BLaER1 treated with 17β-estradiol and CSF1 and Interleukin-3, amounts not matched to agents 10 nM and 100 nM (cell line): ENCODE measurements around the gene SCD.
"Not testable (repeated sequence)": the region's sequence is repeated elsewhere in the genome, so short reads cannot be mapped to it uniquely, and the experiment has no call there.

Experiments used
- H3K27ac ChIP-seq, 11 experiments: shearing (Covaris generic); formaldehyde crosslinking; 2 replicates each; pipeline ENCODE4 v1.8.1; 2022
- H3K27me3 ChIP-seq, 11 experiments: shearing (Covaris generic); formaldehyde crosslinking; 2 replicates each; pipeline ENCODE4 v1.8.1; 2022
- H3K36me3 ChIP-seq, 11 experiments: shearing (Covaris generic); formaldehyde crosslinking; 2 replicates each; pipeline ENCODE4 v1.8.1; 2022
- H3K4me1 ChIP-seq, 10 experiments: shearing (Covaris generic); formaldehyde crosslinking; 2 replicates each; pipeline ENCODE4 v1.8.1; 2022
- H3K4me2 ChIP-seq, 11 experiments: shearing (Covaris generic); formaldehyde crosslinking; 2 replicates each; pipeline ENCODE4 v1.8.1; 2022
- H3K4me3 ChIP-seq, 10 experiments: shearing (Covaris generic); formaldehyde crosslinking; 2 replicates each; pipeline ENCODE4 v1.8.1; 2022
- H3K9ac ChIP-seq, 11 experiments: shearing (Covaris generic); formaldehyde crosslinking; 2 replicates each; pipeline ENCODE4 v1.8.1; 2022
- H3K9me3 ChIP-seq, 11 experiments: shearing (Covaris generic); formaldehyde crosslinking; replicated peaks in 1 of 11; 2 replicates each; pipeline ENCODE4 v1.8.1; 2022
- H4K20me1 ChIP-seq, 11 experiments: shearing (Covaris generic); formaldehyde crosslinking; 2 replicates each; pipeline ENCODE4 v1.8.1; 2022
- Cebpa-rat ChIP-seq, 11 experiments: shearing (Covaris generic); IDR thresholded peaks; 2 replicates each; pipeline ENCODE4 v1.8.1; 2022

Gene SCD

DNA sequence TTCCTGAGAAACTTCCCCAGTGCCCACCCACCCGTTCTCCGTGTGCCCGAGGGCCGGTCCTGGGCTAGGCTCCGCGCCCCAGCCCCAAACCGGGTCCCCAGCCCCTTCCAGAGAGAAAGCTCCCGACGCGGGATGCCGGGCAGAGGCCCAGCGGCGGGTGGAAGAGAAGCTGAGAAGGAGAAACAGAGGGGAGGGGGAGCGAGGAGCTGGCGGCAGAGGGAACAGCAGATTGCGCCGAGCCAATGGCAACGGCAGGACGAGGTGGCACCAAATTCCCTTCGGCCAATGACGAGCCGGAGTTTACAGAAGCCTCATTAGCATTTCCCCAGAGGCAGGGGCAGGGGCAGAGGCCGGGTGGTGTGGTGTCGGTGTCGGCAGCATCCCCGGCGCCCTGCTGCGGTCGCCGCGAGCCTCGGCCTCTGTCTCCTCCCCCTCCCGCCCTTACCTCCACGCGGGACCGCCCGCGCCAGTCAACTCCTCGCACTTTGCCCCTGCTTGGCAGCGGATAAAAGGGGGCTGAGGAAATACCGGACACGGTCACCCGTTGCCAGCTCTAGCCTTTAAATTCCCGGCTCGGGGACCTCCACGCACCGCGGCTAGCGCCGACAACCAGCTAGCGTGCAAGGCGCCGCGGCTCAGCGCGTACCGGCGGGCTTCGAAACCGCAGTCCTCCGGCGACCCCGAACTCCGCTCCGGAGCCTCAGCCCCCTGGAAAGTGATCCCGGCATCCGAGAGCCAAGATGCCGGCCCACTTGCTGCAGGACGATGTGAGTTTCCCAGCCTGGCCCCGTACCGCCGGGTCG, at the start of gene SCD:
TSS of gene SCD (plus strand) at position 469 of the 803 bp plus-strand sequence. CDS start at position 741, 272 bp downstream.
- H3K9me3 ChIP-seq = no peaks in the 10 kb centered on the region
- peak within 1 kb of the TSS; percentile 83 to 93 (median 90) for H3K9ac ChIP-seq
- H3K4me3 ChIP-seq = peak within 1 kb of the TSS; percentile 82 to 97 (median 94)
- H3K4me1 ChIP-seq = peaks cover 44 to 60% (median 52%) of the 10 kb centered on the region in 10 experiments
- peaks cover 32 to 42% (median 39%) of the 10 kb centered on the region in 11 experiments for H3K36me3 ChIP-seq
- no peak for TF ChIP-seq Cebpa-rat (IDR thresholded peaks at IDR 0.05)
- H4K20me1 ChIP-seq = peaks cover 35 to 43% (median 40%) of the 10 kb centered on the region in 11 experiments; a peak in 21 of 22 replicates
- peak within 1 kb of the TSS; percentile 70 to 91 (median 84); a peak in 21 of 22 replicates for H3K27ac ChIP-seq
- H3K4me2 ChIP-seq = peak within 1 kb of the TSS; percentile 87 to 99 (median 97)
- no peaks in the 10 kb centered on the region for H3K27me3 ChIP-seq

DNA sequence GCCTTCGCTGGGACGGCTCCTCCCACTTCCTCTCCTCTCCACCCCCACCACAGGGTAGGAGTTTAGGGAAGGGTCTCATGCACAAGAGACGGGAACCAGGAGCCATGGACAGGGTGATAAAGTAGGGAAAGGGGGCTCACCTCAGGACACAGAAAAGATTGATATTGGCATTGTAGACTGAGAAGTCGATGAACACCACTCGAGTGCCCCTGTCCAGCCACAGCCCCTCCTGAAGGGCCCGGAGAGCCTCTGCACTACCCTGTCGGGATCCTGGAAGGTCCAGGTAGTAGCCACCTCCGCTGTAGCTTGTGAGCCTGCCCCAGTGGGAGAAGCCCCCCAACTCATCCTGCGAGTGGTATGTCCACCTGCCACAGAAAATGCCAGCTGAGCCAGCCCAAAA, 49.8 kb upstream of the SCD start:
- H3K4me1 ChIP-seq = peaks cover 0 to 29% (median 7%) of the 10 kb centered on the region in 10 experiments; a peak in 13 of 20 replicates
- H3K27me3 ChIP-seq = no peaks in the 10 kb centered on the region
- H3K9me3 ChIP-seq = peaks cover 0 to 14% (median 0%) of the 10 kb centered on the region in 11 experiments; a peak in 7 of 22 replicates
- no peak overlapping the region for H3K27ac ChIP-seq
- H3K36me3 ChIP-seq = no peaks in the 10 kb centered on the region
- peak overlapping the region in 3 of 11 experiments; percentile 7 to 74 (median 31); a peak in 5 of 22 replicates for H3K4me2 ChIP-seq
- TF ChIP-seq Cebpa-rat (IDR thresholded peaks at IDR 0.05) = no peak
- no peaks in the 10 kb centered on the region for H4K20me1 ChIP-seq
- no peak overlapping the region for H3K4me3 ChIP-seq
- no peak overlapping the region for H3K9ac ChIP-seq

DNA sequence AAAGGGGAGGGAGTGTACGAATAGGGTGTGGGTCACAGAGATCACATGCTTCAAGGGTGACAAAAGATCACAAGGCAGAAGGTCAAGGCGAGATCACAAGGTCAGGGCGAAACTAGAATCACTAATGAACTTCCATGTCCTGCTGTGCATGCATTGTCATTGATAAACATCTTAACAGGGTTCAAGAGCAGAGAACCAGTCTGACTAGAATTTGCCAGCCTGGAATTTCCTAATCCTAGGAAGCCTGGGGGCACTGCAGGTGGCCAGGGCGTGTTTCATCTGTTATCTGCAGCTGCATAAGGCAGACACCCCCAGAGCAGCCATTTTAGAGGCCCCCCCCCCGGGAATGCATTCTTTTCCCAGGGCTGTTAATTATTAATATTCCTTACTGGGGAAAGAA, 45.9 kb upstream of the SCD start:
- H3K27ac ChIP-seq, H3K27me3 ChIP-seq, H4K20me1 ChIP-seq, H3K4me2 ChIP-seq, H3K36me3 ChIP-seq, H3K9ac ChIP-seq, H3K4me3 ChIP-seq: not testable (repeated sequence)
- H3K4me1 ChIP-seq = peaks cover 0 to 14% (median 0%) of the 10 kb centered on the region in 10 experiments; a peak in 4 of 20 replicates
- peaks cover 0 to 14% (median 0%) of the 10 kb centered on the region in 11 experiments; a peak in 7 of 22 replicates for H3K9me3 ChIP-seq

DNA sequence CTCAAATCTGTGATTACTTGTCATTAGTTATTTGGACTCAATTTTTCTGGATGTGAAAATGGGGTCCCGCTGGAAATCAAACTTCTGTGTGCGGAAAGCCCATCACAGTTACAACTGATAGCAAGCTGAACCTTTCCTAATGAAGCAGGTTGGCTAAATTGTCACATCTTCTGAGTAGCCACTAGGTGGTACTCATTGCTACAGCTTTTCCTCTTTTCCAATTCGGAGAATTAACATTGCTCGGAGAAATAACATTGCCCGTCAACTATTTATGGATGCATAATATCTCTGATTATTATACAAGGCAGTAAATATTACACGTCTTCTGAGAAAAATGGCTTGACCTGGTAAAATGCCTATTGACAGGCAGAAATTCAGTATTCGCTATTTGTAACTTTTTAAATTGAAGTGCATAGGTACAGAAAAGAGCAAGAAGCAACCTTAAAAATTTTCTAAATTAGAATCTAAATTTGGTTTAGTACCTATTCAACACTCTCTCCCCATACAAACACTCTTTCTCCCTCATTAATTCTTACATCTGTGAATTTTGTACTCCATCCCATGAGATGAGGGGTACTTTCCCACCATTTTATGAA, 43.2 kb upstream of the SCD start:
- Histone ChIP-seq H3K9me3 (peaks cover 0 to 14% (median 0%) of the 10 kb centered on the region in 11 experiments; a peak in 7 of 22 replicates), H3K9ac (no peak overlapping the region), H3K4me1 (no peaks in the 10 kb centered on the region), H3K27me3 (no peaks in the 10 kb centered on the region), H3K36me3 (no peaks in the 10 kb centered on the region), H3K27ac (no peak overlapping the region), H3K4me3 (no peak overlapping the region), H3K4me2 (no peak overlapping the region), H4K20me1 (no peaks in the 10 kb centered on the region; a peak in 1 of 22 replicates)
- no peak for TF ChIP-seq Cebpa-rat (IDR thresholded peaks at IDR 0.05)

DNA sequence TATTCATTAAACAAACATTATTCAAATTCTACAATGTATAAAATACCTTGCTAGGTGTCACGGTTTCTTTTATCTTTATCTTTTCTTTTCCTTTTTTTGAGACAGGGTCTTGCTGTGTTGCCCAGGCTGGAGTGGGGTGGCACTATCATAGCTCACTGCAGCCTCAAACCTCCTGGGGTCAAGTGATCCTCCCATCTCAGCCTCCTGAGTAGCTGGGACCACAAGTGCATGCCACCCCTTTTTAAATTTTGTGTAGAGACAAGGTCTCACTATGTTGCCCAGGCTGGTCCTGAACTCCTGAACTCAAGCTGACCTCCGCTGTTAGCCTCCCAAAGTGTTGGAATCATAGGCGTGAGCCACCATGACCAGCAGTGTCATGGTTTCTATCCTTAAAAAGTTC, 42.6 kb upstream of the SCD start:
- H3K36me3 ChIP-seq = no peaks in the 10 kb centered on the region
- no peak overlapping the region for H3K4me3 ChIP-seq
- H3K4me2 ChIP-seq = no peak overlapping the region
- no peak overlapping the region for H3K9ac ChIP-seq
- peaks cover 0 to 14% (median 0%) of the 10 kb centered on the region in 11 experiments; a peak in 7 of 22 replicates for H3K9me3 ChIP-seq
- H3K27ac ChIP-seq = no peak overlapping the region
- no peaks in the 10 kb centered on the region; a peak in 1 of 22 replicates for H4K20me1 ChIP-seq
- no peak for TF ChIP-seq Cebpa-rat (IDR thresholded peaks at IDR 0.05)
- no peaks in the 10 kb centered on the region for H3K27me3 ChIP-seq
- no peaks in the 10 kb centered on the region for H3K4me1 ChIP-seq

DNA sequence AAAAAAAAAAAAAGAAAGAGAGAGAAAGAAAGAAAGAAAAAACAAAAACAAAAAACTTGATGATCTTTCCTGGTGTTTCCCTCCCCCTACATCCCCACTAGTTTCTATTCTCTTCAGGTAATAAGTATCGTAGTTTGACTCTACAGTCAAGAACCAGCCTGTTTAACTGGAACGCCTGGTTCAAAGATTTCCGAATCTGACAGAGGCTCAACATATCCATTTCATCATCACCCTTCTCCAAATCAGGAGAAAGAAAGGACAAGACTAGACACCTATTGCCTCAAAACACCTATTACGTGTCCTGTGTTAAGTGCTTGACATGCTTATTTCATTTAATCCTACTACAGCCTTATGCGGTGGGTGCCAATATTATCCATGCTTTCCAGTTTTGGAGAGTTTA, 40.2 kb upstream of the SCD start:
- H3K4me1 ChIP-seq = no peaks in the 10 kb centered on the region

DNA sequence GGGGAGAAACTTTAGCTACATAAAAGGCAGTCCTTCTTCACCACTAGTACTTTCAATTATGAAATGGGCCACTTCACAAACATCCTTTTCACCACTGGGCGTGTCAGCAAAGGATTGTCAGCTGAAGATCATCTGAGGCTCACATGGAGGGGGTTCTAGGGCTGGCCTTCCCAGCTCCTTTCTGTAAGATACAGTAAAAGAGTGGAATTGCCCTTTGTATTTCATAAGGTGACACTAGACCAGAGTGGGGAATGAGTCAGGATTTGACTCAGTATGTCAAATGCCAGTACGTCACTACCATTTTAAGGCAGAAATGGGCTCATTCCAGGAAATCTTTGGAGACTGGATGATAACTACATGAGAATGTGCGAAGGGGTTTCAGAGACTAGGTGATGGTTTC, 39.3 kb upstream of the SCD start:
- Histone ChIP-seq H3K27me3 (no peaks in the 10 kb centered on the region), H3K4me1 (no peaks in the 10 kb centered on the region), H3K9me3 (no peaks in the 10 kb centered on the region), H3K36me3 (no peaks in the 10 kb centered on the region), H3K27ac (no peak overlapping the region), H3K4me2 (no peak overlapping the region), H4K20me1 (no peaks in the 10 kb centered on the region; a peak in 1 of 22 replicates), H3K9ac (no peak overlapping the region), H3K4me3 (no peak overlapping the region)
- no peak for TF ChIP-seq Cebpa-rat (IDR thresholded peaks at IDR 0.05)

More for the DNA sequence above, 40.2 kb upstream of the SCD start:
- no peak overlapping the region for H3K9ac ChIP-seq
- H3K4me3 ChIP-seq = no peak overlapping the region
- H3K27me3 ChIP-seq = no peaks in the 10 kb centered on the region
- TF ChIP-seq Cebpa-rat (IDR thresholded peaks at IDR 0.05) = no peak
- no peaks in the 10 kb centered on the region; a peak in 1 of 22 replicates for H4K20me1 ChIP-seq
- no peaks in the 10 kb centered on the region for H3K9me3 ChIP-seq
- H3K4me2 ChIP-seq = no peak overlapping the region
- H3K27ac ChIP-seq = no peak overlapping the region
- no peaks in the 10 kb centered on the region for H3K36me3 ChIP-seq

DNA sequence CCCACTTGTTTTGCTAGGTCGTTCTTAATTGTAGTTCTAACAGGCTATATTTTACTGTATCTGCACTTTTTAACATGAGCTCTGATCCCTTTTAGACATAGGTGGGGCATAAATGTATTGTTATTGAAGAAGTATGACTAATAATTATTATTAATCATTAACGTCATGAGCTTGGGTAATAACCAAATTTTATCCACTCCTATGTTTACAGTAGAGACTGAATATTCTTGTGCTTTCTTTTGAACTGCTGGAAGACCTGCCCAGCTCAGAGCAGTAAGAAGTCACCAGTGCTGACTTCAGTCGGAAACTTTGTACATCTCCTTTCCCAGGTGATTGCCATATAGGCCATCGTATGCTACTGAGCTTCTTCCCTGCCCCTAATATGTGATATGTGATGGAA, 35.7 kb upstream of the SCD start:
- H3K27ac ChIP-seq = no peak overlapping the region
- no peak for TF ChIP-seq Cebpa-rat (IDR thresholded peaks at IDR 0.05)
- no peaks in the 10 kb centered on the region; a peak in 1 of 22 replicates for H4K20me1 ChIP-seq
- no peaks in the 10 kb centered on the region for H3K4me1 ChIP-seq
- no peaks in the 10 kb centered on the region for H3K27me3 ChIP-seq
- no peaks in the 10 kb centered on the region for H3K9me3 ChIP-seq
- no peak overlapping the region for H3K4me2 ChIP-seq
- no peaks in the 10 kb centered on the region for H3K36me3 ChIP-seq
- no peak overlapping the region for H3K9ac ChIP-seq
- H3K4me3 ChIP-seq = no peak overlapping the region

DNA sequence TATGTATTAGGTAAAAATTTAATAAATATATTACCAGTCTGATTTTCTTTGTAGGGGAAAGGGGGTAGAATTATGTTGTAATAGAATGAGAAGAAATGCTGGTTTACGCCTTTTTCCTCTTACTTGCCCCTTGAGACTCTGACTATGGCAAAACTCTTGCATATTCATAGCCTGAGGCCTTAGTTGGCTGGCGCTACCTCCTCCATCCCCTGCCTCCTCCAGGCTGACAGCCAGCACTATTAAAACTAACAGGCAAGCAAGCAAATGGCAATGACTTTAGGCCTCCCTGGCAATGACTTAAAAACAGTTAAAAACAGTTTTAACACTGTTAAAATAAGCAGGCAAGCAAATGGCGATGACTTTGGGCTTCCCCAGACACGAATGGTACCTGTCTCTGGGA, 31.4 kb upstream of the SCD start:
- H3K9ac ChIP-seq = no peak overlapping the region
- TF ChIP-seq Cebpa-rat (IDR thresholded peaks at IDR 0.05) = no peak
- no peaks in the 10 kb centered on the region for H3K4me1 ChIP-seq
- no peaks in the 10 kb centered on the region for H3K36me3 ChIP-seq
- no peaks in the 10 kb centered on the region for H4K20me1 ChIP-seq
- H3K27me3 ChIP-seq = no peaks in the 10 kb centered on the region
- no peaks in the 10 kb centered on the region for H3K9me3 ChIP-seq
- H3K4me3 ChIP-seq = no peak overlapping the region
- H3K4me2 ChIP-seq = no peak overlapping the region
- H3K27ac ChIP-seq = no peak overlapping the region
